Breast epithelium (tissue), 4 donors: ENCODE results near the gene OBP2B. TPM values are rescaled to one million over a fixed set of nuclear protein-coding genes. Genes with fewer than 3 reads are reported as not detected.

Experiments
- DNase-seq, 2 donors: peaks; one replicate each; pipeline ENCODE4 v3.0.0-alpha.2; 2019; ENCODE audit warnings: low spot score in 2 of 2
- H3K27ac ChIP-seq, 2 donors: fragments of 200-600 bp; sonication (generic) in 1 of 2; one replicate each; pipeline ENCODE4 v1.5.1; 2016 to 2019; ENCODE audit warnings: mild to moderate bottlenecking in 1 of 2
- H3K27me3 ChIP-seq, 2 donors: fragments of 200-600 bp; sonication (generic) in 1 of 2; one replicate each; pipeline versions ENCODE4 v1.5.1 to v1.6.0; 2017 to 2019; ENCODE audit warnings: control low read depth in 1 of 2, mild to moderate bottlenecking in 1 of 2
- H3K36me3 ChIP-seq: fragments of 200-600 bp; one replicate; pipeline ENCODE4 v1.5.1; 2019
- H3K4me1 ChIP-seq, 2 donors: fragments of 200-600 bp; sonication (generic); one replicate each; pipeline ENCODE4 v1.5.1; 2016 to 2019; ENCODE audit warnings: control low read depth in 1 of 2
- H3K4me3 ChIP-seq, 3 donors: fragments of 200-600 bp; sonication (generic); 1 replicate in 2 of 3; 2 replicates in 1 of 3; pipeline ENCODE4 v1.5.1; 2016 to 2019; ENCODE audit warnings: mild to moderate bottlenecking in 3 of 3, moderate library complexity in 2 of 3
- H3K9me3 ChIP-seq, 2 donors: fragments of 200-600 bp; sonication (generic) in 1 of 2; one replicate each; pipeline ENCODE4 v1.5.1; 2016 to 2019; ENCODE audit warnings: control low read depth in 1 of 2
- POLR2A ChIP-seq: fragments of 450-650 bp; IDR thresholded peaks from one replicate; pipeline ENCODE4 v1.6.1; 2016; ENCODE audit warnings: antibody characterized with exemption, mild to moderate bottlenecking, moderate library complexity
- POLR2AphosphoS5 ChIP-seq, 3 donors: sonication (generic); formaldehyde crosslinking; IDR thresholded peaks; one replicate each; pipeline ENCODE4 v1.6.1; 2017; ENCODE audit warnings: antibody characterized with exemption in 3 of 3
- intact Hi-C: fragments of 100-400 bp; cut with DNase I; formaldehyde crosslinking; loops from one replicate; pipeline ENCODE4 v1.15.1; 2023; ENCODE audit warnings: low total_unique reads
- total RNA-seq, 3 donors: library from RNA; depleted of rRNA; stranded (reverse); fragments of >200 nt; gene quantifications; one replicate each; pipeline ENCODE4 v1.1.0, GENCODE V29; 2016
- TF ChIP-seq, protein P1 (sequence below), 3 donors: fragments of 450-650 bp; IDR thresholded peaks; one replicate each; pipeline ENCODE4 v1.5.1; 2016 to 2017; ENCODE audit warnings: antibody characterized with exemption in 3 of 3, mild to moderate bottlenecking in 3 of 3, moderate library complexity in 3 of 3

The OBP2B gene
- total RNA-seq, 3 donors from 2014 or later = 0.88 to 0.98 TPM; not detected in 1

DNA sequence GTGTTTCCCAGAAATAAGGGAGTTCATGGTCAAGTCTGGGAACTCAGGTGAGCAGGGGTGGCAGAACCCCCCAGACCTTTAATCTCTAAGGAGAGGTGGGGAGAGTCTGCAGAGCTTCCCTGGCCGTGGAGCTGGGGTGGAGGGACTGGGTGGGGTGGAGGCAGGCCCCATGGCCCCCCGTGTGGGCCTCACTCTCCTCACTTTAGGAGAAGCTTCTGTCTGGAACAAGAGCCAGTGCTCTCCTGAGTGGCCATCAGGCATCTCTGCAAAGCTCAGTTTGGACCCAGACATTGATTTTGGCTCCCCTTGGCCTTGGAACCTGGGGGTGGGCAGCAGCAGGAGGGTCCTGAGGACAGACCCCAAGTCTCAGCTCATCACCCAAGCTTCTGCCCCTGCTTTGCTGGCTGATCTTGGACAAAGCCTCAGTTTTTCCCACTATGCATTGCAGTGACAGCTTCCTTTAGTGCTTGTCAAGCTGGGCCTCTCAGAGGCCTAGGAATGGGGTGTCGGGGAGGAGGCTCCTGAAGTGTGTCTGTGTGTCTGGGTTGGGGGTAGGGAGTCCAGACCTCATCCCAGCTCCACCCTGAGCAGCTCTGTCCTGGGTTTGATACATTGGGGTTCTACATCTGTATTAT, 41.8 kb downstream of the OBP2B start:
- TF ChIP-seq POLR2AphosphoS5 (IDR thresholded peaks at IDR 0.05) = no peak
- no peak for TF ChIP-seq POLR2A
- TF ChIP-seq, protein P1, sequence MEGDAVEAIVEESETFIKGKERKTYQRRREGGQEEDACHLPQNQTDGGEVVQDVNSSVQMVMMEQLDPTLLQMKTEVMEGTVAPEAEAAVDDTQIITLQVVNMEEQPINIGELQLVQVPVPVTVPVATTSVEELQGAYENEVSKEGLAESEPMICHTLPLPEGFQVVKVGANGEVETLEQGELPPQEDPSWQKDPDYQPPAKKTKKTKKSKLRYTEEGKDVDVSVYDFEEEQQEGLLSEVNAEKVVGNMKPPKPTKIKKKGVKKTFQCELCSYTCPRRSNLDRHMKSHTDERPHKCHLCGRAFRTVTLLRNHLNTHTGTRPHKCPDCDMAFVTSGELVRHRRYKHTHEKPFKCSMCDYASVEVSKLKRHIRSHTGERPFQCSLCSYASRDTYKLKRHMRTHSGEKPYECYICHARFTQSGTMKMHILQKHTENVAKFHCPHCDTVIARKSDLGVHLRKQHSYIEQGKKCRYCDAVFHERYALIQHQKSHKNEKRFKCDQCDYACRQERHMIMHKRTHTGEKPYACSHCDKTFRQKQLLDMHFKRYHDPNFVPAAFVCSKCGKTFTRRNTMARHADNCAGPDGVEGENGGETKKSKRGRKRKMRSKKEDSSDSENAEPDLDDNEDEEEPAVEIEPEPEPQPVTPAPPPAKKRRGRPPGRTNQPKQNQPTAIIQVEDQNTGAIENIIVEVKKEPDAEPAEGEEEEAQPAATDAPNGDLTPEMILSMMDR (IDR thresholded peaks at IDR 0.05) = no peak
- Histone ChIP-seq H3K36me3 (no peaks in the 10 kb centered on the region), H3K27me3 (peaks cover 0 to 14% of the 10 kb centered on the region in 2 donors), H3K4me3 (no peak overlapping the region), H3K27ac (no peak overlapping the region), H3K9me3 (no peaks in the 10 kb centered on the region), H3K4me1 (peaks cover 0 to 6% of the 10 kb centered on the region in 2 donors)
- intact Hi-C loops = no loop called here
- no peak for DNase-seq

DNA sequence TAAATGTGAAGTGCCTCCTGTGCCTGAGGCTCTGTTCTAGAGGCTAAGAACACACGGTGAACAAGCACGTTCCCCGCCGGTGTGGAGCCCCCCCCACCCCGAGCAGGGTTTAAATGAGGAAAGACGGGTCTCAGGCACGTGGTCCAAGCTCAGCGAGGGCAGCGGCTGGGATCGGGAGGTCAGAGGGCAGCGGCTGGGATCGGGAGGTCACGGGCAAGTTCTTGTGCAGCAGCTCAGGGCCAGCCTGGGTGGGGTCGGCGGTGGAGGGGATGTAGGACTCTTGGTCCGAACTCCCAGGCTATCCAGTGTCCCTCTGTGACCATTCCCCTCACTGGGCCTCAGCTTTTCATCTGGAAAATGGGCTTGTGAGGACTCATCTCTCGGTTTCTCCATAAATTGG, 42.7 kb downstream of the OBP2B start:
- no peaks in the 10 kb centered on the region for H3K9me3 ChIP-seq
- H3K4me3 ChIP-seq = no peak overlapping the region
- peaks cover 0 to 6% of the 10 kb centered on the region in 2 donors for H3K4me1 ChIP-seq
- H3K27ac ChIP-seq = no peak overlapping the region
- TF ChIP-seq, protein P1 (IDR thresholded peaks at IDR 0.05) = no peak
- TF ChIP-seq POLR2A = no peak
- no peak for TF ChIP-seq POLR2AphosphoS5 (IDR thresholded peaks at IDR 0.05)
- intact Hi-C loops = no loop called here
- H3K36me3 ChIP-seq = no peaks in the 10 kb centered on the region
- DNase-seq = no peak
- H3K27me3 ChIP-seq = peaks cover 0 to 9% of the 10 kb centered on the region in 2 donors

DNA sequence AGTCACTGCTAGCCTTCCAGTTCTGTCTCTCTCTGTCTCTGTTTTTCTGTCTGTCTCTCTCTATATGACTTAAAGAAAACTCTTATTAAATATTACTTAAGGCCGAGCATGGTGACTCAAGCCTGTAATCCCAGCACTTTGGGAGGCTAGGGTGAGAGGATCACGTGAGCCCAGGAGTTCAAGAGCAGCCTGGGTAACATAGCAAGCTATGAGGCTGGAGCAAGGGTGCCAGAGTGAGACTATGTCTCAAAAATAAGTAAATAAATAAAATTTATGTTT, 43.7 kb downstream of the OBP2B start:
- DNase-seq = no peak
- Histone ChIP-seq H3K9me3 (no peaks in the 10 kb centered on the region), H3K4me3 (no peak overlapping the region), H3K4me1 (peaks cover 0 to 6% of the 10 kb centered on the region in 2 donors), H3K27me3 (no peaks in the 10 kb centered on the region), H3K36me3 (no peaks in the 10 kb centered on the region), H3K27ac (no peak overlapping the region)
- intact Hi-C loops = no loop called here
- no peak for TF ChIP-seq POLR2AphosphoS5 (IDR thresholded peaks at IDR 0.05)
- no peak for TF ChIP-seq POLR2A
- TF ChIP-seq, protein P1 (IDR thresholded peaks at IDR 0.05) = no peak

DNA sequence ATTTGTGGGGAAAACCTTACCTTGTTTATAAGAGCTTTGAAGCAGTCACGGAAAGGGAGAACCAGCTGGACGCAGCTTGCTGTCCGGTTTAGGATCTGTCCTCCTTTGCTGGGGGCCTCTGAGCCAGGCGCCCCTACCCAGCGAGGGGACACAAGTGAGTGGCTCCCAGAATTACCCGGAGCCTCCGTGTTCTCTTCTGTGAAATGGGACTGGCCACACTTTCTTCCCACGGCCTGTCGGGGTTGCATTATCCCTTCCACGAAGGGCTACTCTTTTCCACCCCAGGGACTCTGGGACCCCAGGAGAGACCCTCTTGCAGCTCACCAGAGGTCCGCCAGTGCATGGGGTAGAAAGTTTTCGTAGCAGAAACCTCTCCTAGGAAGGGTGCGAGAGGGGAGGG, 44.9 kb downstream of the OBP2B start:
- peak in 1 of 2 donors; percentile 46 for DNase-seq
- TF ChIP-seq, protein P1 (IDR thresholded peaks at IDR 0.05) = no peak
- TF ChIP-seq POLR2A (no peak), POLR2AphosphoS5 (IDR thresholded peaks at IDR 0.05) (no peak)
- Histone ChIP-seq H3K4me3 (peak overlapping the region; percentile 74 to 92 (median 76)), H3K4me1 (peaks cover 0 to 6% of the 10 kb centered on the region in 2 donors), H3K27me3 (no peaks in the 10 kb centered on the region), H3K27ac (peak overlapping the region; percentile 55 to 80), H3K36me3 (no peaks in the 10 kb centered on the region), H3K9me3 (no peaks in the 10 kb centered on the region)
- intact Hi-C loops = no loop called here

DNA sequence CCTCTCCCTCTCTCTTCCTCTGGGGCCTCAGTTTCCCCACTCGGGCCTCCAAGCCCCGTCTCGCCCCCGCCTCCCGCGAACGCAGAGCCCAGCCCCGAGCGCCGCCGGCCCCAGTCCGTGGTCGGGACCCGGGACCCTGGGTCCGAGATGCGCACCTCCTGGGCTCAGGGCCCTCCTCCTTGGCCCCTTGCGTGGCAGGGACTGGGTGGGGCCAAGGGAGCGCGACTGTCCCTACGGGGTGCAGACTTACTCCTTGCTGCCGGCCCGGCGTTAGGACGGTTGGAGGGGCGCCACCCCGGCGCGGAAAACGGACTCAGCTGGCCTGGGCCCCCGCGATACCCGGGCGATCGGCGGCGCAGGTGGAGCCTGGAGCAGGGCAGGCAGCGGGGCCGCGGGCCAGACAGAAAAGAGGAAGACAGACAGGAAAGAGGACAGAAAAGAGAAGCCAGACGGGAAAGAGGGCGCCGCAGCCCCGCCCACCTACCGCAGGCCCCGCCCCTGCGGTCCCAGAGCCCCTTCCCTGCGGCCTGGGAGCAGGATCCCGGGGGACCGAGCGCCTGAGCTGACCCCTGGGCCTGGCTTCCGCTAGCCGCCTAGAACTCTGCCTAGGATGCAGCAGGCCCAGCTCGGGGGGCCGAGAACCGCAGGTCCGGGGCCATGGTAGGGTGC, 45.4 kb downstream of the OBP2B start, which contains the start of gene GBGT1:
Gene GBGT1 (minus strand): TSS at position 411 of the 669 bp plus-strand sequence. CDS start 1,502 bp downstream, outside the sequence.
- no peaks in the 10 kb centered on the region for H3K27me3 ChIP-seq
- DNase-seq = no peak
- H3K9me3 ChIP-seq = no peaks in the 10 kb centered on the region
- H3K4me1 ChIP-seq = peaks cover 0 to 6% of the 10 kb centered on the region in 2 donors
- TF ChIP-seq POLR2A (no peak), POLR2AphosphoS5 (IDR thresholded peaks at IDR 0.05) (peak in 1 of 3 donors; percentile 17)
- H3K36me3 ChIP-seq = no peaks in the 10 kb centered on the region
- peak within 1 kb of the TSS; percentile 74 to 92 (median 76) for H3K4me3 ChIP-seq
- H3K27ac ChIP-seq = peak within 1 kb of the TSS; percentile 55 to 80
- intact Hi-C loops = no loop called here
